Raji (cell line): Measurements from ENCODE around the gene KCTD11.

Source experiments
- POLR2A ChIP-seq: IDR thresholded peaks from 2 replicates; pipeline ENCODE4 v1.6.1; 2011; ENCODE audit warnings: low read depth, low read length, control low read depth; ENCODE audit not compliant: insufficient read depth

Gene KCTD11

DNA sequence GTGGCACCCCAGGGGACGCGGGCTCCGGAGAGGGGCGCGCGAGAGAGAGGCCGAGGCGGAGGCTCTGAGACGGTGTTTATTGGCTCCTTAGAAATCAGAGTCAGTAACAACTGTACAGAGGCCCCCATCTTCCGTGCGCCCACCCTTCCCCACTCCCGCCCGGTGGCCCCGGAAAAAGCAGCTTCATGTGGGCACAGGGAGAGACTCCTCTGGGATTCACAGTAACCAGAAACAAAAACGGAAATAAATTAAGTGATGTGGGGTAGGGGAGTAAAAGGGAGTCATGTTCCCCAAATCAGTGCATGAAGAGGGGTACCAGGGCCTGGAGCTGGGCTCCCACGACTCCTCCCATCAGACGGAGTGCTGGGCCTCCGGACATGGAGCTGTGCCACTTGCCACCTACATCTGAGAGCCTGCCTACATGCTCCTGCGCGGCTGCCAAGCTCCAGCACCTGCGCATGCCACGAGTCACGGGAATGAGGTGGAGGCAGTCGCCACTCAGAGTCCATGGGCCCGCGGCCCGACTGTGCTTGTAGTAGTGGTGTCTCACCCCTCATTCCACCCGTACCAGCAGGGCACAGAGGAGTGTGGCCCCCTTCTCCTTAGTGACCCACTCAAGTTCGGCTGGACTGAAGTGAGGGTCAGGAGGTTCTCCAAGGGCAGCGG is 36.3 kb upstream of the KCTD11 start:
- no peak for TF ChIP-seq POLR2A

DNA sequence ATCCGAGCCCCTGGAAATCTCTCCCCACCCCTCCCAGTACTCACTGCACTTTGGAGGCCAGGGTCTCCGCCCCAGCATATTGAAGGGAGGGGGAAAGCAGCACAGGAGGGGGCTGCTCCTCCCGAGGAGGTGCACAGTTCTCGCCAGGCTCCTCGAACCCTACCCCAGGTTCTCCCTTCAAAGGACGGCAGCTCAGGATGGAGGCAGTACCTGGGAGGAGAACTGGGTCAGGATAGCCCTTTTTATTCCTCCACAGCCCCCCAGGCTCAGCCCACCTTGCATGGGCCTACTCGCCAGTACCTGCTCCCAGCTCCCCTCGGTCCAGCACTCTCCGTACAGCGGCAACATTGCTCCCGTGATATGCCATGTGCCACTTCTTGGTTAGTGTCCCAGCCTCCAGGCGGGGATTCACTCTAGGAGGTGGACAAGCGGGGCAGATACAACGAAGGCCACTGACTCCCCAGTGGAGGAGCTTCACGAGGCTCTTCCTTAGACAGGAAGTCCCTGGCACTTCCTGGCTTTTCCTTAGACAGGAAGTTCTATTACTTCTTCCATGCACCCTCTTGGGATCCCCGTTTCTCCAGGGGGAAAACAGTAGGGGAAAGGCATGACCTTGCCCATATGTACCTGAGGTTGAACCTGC is 34.7 kb upstream of the KCTD11 start:
- no peak for TF ChIP-seq POLR2A

DNA sequence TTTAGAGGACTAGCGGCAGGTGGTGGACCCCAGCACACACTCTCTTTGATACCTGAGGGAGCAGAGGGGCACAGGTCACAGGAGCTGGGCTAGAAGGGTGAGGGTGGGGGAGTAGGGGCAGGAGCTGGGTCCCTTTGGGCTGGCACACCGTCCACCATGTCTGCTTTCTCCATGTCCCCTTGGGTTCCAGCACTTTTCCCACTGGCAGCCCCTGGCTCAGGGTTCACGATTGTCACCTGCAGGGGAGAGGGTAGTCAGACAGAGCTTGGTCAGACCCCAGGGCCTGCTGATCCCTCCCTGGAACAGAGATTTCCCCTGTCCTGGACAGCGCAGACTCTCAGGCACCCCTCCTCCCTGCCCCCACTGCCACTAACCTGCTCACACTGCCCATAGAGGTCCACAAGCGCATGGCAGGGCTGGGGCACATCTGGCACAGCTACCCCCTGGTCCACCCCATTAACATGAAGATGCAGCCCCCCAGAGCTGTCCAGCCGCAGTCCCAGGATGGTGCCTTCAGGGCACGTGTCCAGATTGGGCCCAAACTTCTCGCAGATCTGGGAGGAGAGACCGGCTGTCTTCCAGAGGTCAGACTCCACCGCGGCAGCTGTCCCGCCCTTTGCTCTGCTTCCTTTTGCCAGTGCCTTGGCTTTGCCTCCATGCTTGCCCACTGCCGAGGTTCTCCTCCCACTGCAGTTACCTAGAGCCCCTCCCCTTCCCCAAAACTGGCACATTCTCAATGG is 33.7 kb upstream of the KCTD11 start:
- TF ChIP-seq POLR2A = no peak

DNA sequence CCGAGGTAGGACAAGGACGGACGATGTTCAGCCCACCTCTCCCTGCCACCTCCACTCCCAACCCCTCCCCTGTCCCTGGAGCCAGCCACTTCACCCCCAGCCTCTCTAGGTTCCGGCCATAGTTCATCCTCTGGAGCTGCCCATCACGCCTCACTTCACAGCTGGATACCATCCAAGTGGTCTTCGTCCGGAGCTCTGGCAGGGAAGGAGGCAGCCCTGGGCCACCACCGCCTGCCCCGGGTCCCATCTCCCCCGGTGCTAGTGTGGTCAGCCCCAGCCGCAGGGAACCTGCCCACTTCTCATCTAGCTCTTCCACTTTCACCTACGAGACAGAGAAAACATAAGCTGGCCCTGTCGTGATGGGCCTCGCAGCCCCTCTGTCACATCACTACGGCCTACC is 30.5 kb upstream of the KCTD11 start:
- TF ChIP-seq POLR2A = no peak

DNA sequence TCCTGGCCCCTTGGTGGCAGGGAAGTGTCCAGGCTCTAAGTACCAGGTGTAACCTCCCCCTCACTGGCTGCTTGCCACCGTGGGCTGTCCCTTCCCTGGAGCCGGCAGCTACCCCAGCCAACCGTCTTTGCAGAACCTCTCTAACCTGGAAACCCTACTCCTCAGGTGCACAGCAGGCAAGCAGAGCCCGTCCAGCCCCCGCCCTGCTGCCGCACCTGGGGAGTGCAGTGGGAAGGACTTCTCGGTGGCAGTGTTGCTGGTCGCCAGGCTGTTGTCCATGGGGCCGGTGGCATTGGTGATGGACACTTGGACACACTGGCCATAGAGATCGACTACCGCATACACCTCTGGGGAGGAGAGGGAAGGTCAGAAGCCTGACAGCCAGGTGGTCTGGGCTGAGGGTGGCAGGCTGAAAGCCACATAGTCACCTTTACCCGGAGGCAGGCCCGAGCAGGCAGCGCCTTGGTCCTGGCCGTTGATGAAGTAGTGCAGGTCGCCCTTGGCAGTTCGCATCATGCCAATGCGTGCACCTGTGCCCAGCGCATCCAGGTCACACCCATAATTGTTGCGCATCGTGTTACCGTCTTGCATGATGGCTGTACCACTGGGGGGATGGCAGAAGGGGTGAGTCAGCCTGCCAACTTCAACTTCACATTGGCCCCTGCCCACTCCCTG is 29.3 kb upstream of the KCTD11 start:
- TF ChIP-seq POLR2A = no peak

DNA sequence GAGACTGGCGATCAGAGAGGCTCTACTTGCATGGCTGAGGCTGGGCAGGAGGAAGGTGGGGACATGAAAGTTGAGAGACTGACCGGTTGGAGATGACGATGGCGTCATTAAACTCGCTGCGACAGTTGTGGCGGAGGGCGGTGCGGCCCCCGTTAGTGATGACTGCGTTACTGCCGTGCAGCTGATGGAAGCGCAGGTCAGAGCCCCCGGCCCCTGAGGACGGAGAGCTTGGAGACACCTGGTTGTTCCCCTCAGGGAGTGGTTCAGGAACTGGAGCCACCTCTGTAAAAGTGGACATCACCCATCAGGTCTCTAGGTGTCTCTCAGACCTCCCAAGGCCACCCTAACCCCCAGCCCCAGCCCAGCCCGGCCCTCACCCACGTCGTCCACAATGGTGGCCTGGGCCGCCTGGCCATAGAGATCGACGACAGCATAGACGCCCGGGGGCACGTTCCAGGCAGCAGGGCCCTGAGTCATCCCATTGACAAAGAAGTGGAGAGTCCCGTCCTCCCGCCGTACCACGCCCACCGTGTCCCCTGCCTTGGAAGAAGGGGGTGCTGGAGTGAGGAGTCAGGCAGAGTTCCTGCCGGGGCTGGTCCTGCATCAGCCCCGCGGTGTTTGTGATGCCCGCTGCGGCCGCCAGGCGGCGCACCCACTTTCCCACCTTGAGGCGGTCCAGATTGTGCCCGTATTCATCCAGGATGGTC is 28.1 kb upstream of the KCTD11 start:
- TF ChIP-seq POLR2A = no peak

DNA sequence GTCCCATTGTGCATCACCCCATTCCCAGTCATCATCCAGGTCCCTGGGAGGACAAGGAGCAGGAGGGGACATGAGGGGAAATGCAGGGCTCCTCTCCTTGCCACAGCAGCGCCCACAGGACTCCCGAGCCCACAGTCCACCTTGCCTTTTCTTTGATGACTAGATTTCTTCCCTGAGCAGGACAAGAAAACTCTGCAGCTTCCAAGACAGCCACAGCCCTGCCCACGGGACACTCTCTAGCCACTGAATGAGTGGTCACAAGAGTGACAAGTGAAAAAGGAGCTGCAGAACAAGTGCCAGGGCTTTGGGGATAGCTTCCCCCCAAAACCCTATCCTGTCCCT is 27.6 kb upstream of the KCTD11 start:
- TF ChIP-seq POLR2A = no peak

DNA sequence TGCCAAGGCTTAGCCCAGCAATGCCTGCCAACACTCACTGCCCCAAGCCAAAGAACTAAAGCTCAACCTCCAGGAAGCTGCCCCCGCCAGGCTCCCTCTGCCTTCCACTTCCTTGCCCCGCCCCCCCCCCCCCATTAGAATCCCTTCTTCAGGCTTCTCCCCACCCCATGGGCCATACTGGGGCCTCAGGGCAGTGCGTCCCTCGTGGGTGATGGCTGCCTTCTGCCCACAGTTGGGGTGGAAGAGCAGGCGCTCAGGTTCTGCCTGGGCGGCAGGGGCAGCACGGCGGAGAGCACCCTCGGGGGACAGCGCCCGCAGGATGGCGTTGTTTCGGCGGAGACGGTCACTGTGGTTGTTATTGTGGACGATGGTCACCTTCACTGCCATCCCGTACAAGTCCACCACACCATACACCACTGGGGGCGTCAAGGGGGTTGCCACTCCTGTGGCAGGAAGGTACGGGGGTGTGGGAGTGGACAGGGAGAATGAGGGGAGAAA is 26.9 kb upstream of the KCTD11 start:
- no peak for TF ChIP-seq POLR2A

DNA sequence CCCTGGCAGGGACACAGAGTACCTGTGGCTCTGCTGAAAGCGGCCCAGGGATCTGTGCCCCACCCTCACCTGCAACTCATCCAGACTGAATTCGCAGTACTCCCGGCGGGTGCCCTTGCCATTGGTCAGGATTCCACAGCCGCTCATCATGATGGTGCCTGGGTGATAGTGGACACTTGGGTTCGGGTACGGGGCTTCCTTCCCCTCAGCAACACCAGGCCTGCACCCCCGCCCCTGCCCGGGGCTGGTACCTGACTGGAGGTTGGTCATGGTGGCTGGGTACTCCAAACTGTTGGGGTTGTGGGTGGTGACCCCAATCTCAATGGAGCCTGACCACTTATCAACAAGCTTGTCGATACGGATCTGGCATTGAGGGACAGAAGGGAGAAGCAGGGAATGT is 25.8 kb upstream of the KCTD11 start:
- TF ChIP-seq POLR2A = no peak

DNA sequence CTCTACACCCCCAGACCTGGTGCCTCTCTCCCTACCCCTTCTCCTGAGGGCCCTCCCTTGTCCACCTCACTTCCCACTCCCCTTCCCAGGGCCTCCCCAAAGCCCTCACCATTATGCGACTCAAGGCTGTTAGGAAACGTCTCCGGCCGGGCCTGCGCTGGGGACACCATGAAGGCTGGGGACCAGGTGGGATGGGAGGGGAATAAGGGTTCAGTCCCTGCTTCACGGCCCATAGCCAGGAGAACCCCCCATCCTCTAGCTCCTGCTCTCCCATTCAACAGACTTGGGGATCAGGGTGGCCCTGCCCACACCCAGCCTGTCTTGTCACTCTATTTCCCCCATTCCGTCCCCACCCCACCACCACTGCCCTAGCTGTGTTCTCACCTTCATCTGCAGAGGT is 24.9 kb upstream of the KCTD11 start:
- no peak for TF ChIP-seq POLR2A

DNA sequence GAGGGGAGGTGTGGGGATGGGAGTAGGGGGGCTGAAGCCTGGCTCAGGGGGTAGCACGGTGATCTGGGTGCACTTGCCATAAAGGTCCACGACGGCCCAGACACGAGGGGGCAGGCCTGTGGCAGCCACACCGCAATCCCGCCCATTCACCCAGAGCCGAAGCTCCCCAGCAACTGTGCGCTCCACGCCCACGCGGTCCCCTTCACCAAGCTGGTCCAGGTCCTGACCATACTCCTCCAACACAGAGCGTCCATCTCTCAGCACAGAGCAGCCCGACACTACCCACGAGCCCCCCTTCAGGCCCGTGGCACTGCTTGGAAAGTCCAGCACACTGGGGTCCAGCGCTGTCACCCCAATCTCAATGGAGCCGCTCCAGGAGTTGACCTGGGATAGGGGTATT is 24.5 kb upstream of the KCTD11 start:
- TF ChIP-seq POLR2A = no peak

DNA sequence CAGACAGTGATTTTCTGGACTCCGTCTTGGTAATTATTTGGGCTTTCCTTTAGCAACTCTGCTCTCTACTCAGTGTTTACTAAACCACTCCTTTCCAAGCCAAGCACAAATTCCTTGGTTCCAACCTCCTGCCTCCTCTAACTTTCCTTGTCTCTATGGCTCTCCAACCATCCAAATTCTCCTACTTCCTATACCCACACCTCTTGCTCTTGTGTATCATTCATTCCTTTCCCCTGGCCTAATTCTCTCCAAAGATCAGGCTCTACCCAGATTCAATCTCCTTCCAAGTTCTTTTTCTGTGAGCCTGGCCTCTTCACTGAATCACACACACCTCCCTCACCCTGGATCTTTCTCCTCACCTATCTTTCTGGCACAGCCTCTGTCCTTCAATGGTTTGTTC is 24.0 kb upstream of the KCTD11 start:
- TF ChIP-seq POLR2A = no peak

DNA sequence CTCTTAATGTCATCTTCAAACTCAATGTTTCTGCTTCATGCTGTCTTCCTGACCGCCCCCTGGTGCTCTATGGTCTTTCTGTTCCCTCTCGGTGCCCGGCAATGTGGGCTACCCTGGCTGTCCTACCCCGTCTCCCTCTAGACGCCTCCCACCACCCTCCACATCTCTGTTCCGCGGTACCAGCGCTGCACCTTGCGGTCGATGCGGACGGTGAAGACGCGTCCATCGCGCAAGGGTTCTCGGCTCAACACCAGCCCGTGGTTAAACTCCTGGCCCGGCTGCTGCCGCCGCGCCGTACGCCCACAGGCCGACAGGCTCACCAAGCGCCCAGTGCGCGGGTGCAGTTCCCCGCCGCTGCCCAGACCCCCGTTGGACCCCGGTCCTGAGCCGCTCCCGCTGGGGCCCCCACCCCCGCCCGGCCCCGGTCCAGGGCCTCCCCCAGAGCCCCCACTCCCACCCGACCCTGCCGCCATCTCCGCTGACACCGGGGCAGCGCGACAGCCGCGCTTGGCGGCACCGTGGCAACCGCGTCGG is 23.1 kb upstream of the KCTD11 start, which contains the start of gene NEURL4:
Gene NEURL4 (minus strand): TSS at position 496 of the 534 bp plus-strand sequence. CDS start 23 bp downstream, at position 473.
- no peak for TF ChIP-seq POLR2A

DNA sequence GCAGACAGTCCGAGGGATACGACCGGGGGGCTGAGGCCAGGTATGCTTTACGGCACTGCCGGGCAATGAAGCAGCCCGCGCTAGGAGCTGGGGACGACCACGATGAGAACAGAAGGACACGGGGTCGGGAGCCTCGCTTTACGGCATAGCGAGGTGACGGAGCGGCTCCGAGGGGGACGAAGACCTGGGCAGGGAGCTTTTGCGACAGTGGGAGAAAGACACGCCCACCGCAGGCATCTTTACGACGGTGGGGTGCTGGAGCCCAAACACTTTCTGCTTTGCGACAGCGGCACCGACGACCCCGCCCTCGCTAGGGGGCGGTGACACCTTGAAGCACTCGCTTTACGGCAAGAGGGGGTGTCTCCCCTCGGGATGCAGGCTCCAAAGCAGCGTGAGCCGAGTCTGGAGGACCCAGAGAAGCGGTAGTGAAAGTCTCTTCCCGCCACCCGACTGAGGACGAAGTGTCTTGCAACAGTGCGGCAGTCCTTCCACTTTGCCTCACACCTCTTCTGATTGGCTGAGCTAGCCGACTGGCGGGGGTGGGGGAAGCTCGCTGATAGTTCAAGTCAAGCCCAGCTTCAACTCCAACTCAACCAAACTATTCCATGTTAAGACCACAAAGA is 22.5 kb upstream of the KCTD11 start:
- peak; percentile 94 for TF ChIP-seq POLR2A
